Panc1 (cell line): ENCODE measurements around the gene COASY. TPM values are rescaled to one million over a fixed set of nuclear protein-coding genes. Genes with fewer than 3 reads are reported as not detected.

Source experiments
- ATAC-seq: fragments of 200-7000 bp; cut with Tn5 transposase; 2 replicates; pipeline ENCODE4 v1.9.1; 2020; ENCODE audit warnings: mild to moderate bottlenecking, moderate library complexity
- BruUV-seq: library from RNA; stranded (reverse); fragments of 400-500 nt; replicated peaks from 2 replicates; lab custom pipeline; 2021; lab: Mats Ljungman, UMichigan
- CTCF ChIA-PET: fragments of 300-600 bp; sonication (Branson Sonifier 250); formaldehyde crosslinking; loops from one replicate; lab custom pipeline; 2022; ENCODE audit warnings: antibody characterized with exemption; lab: Charles Lee
- POLR2A ChIA-PET: fragments of 300-600 bp; sonication (Branson Sonifier 250); formaldehyde crosslinking; loops from one replicate; lab custom pipeline; 2022; ENCODE audit warnings: antibody characterized with exemption; lab: Charles Lee
- DNase-seq: peaks from one replicate; pipeline ENCODE4 v3.0.0-alpha.2; 2010; ENCODE audit warnings: low read depth, low spot score
- H3K27ac ChIP-seq: 2 replicates; pipeline ENCODE4 v1.5.1; 2011; ENCODE audit warnings: mild to moderate bottlenecking, low read length, inconsistent platforms
- H3K27me3 ChIP-seq: fragments of 200-500 bp; sonication (Bioruptor generic); 2 replicates; pipeline ENCODE4 v1.6.0; 2014; ENCODE audit warnings: low read length, inconsistent platforms; ENCODE audit not compliant: control insufficient read depth, insufficient read depth
- H3K36me3 ChIP-seq: fragments of 200-500 bp; sonication (Bioruptor generic); 2 replicates; pipeline ENCODE4 v1.5.1; 2014; ENCODE audit warnings: inconsistent platforms, mild to moderate bottlenecking, low read length, moderate library complexity; ENCODE audit not compliant: control insufficient read depth, insufficient read depth
- H3K4me1 ChIP-seq: 2 replicates; pipeline ENCODE4 v1.5.1; 2011; ENCODE audit warnings: inconsistent platforms, mild to moderate bottlenecking, low read length, moderate library complexity; ENCODE audit not compliant: control insufficient read depth, insufficient read depth
- H3K4me3 ChIP-seq, 2 experiments: 2 replicates each; pipeline ENCODE4 v1.5.1; 2011 to 2012; ENCODE audit warnings: low read depth in 2 of 2, low read length in 2 of 2, mild to moderate bottlenecking in 2 of 2, inconsistent platforms in 1 of 2, moderate library complexity in 1 of 2
- H3K9me3 ChIP-seq: fragments of 200-500 bp; sonication (Bioruptor generic); 2 replicates; pipeline ENCODE4 v1.5.1; 2014; ENCODE audit warnings: low read depth, mild to moderate bottlenecking, inconsistent platforms, low read length, moderate library complexity; ENCODE audit not compliant: control insufficient read depth, insufficient read depth
- POLR2AphosphoS5 ChIP-seq: IDR thresholded peaks from 2 replicates; pipeline ENCODE4 v1.6.1; 2012; ENCODE audit warnings: mild to moderate bottlenecking, low read depth, low read length, moderate library complexity
- REST ChIP-seq, 2 experiments: IDR thresholded peaks; 2 replicates each; pipeline ENCODE4 v1.6.1; 2011 to 2012; ENCODE audit warnings: low read depth in 2 of 2, control low read depth in 1 of 2, low read length in 1 of 2, mild to moderate bottlenecking in 1 of 2, moderate library complexity in 1 of 2; ENCODE audit not compliant: insufficient read depth in 1 of 2
- SIN3A ChIP-seq: IDR thresholded peaks from 2 replicates; pipeline ENCODE4 v1.6.1; 2012; ENCODE audit warnings: low read depth, mild to moderate bottlenecking, low read length, moderate library complexity, borderline replicate concordance; ENCODE audit not compliant: insufficient read depth
- TCF7L2 ChIP-seq: IDR thresholded peaks from 2 replicates; pipeline ENCODE4 v1.6.1; 2011; ENCODE audit warnings: mild to moderate bottlenecking, low read depth, low read length, inconsistent platforms
- in situ Hi-C: cut with HindIII; loops from 2 replicates; pipeline ENCODE4 v1.10.0; 2016; ENCODE audit warnings: low sequenced_read_pairs, low pct_unique_long_range_greater_than_20kb
- intact Hi-C: fragments of 100-400 bp; cut with micrococcal nuclease; formaldehyde crosslinking; loops from one replicate; pipeline ENCODE4 v1.10.0; 2022; ENCODE audit not compliant: unreplicated experiment
- total RNA-seq: library from RNA; stranded (reverse); gene quantifications from one replicate; pipeline ENCODE4 v1.2.1, GENCODE V29; 2021; ENCODE audit not compliant: unreplicated experiment
- TF ChIP-seq, protein P1 (sequence below): fragments of 450-650 bp; IDR thresholded peaks from 2 replicates; pipeline ENCODE4 v1.5.1; 2017; ENCODE audit warnings: mild to moderate bottlenecking

Gene COASY
- total RNA-seq, 1 experiment from 2014 or later, result 76.7 TPM

DNA sequence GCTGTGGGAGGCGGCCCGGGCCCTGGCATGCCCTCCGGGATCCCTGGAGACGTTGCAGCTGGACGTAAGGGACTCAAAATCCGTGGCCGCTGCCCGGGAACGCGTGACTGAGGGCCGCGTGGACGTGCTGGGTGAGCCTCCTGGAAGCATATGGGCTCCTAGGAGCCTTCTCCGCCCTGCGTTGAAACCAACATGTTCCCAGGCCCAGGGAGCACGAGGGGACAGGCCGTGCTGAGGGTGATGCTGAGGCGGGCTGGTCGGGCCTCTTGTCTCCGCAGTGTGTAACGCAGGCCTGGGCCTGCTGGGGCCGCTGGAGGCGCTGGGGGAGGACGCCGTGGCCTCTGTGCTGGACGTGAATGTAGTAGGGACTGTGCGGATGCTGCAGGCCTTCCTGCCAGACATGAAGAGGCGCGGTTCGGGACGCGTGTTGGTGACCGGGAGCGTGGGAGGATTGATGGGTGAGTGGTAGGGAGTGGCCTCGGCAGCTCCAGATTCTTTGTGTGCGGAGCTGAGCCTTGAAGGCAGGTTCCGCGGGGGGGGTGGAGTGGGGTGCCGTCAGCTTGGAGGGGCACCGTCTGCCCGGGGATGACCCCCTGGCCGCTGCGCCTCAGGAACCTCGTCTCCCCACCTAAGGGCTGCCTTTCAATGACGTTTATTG lies 8.7 kb upstream of the COASY start:
- POLR2A ChIA-PET, result interaction anchor here (0.6 kb wide), 2 partner anchors 11 to 385 kb away, joined by 4 read pairs; no protein-coding TSS in a partner anchor
- H3K27me3 ChIP-seq, result no peaks in the 10 kb centered on the region
- no TSS peak for BruUV-seq
- CTCF ChIA-PET, result interaction anchor here (0.6 kb wide), 1 partner anchor 309 kb away, joined by 5 read pairs; no protein-coding TSS in a partner anchor
- peak; percentile 64 for ATAC-seq
- intact Hi-C loops (no loop called here), in situ Hi-C loops (no loop called here)
- H3K36me3 ChIP-seq, result no peaks in the 10 kb centered on the region
- no peaks in the 10 kb centered on the region for H3K9me3 ChIP-seq
- peaks cover 19% of the 10 kb centered on the region; the same call in 1 of the 2 replicates for H3K4me1 ChIP-seq
- peak overlapping the region; percentile 68 to 69 for H3K4me3 ChIP-seq
- no peak for DNase-seq
- peak overlapping the region; percentile 63 for H3K27ac ChIP-seq
- TF ChIP-seq POLR2AphosphoS5 (no peak), REST (IDR thresholded peaks at IDR 0.05; ENCODE audit: insufficient read depth in 1 of 2, low read depth in 2 of 2, low read length in 1 of 2) (no peak), TCF7L2 (no peak), SIN3A (no peak)
- TF ChIP-seq, protein P1, sequence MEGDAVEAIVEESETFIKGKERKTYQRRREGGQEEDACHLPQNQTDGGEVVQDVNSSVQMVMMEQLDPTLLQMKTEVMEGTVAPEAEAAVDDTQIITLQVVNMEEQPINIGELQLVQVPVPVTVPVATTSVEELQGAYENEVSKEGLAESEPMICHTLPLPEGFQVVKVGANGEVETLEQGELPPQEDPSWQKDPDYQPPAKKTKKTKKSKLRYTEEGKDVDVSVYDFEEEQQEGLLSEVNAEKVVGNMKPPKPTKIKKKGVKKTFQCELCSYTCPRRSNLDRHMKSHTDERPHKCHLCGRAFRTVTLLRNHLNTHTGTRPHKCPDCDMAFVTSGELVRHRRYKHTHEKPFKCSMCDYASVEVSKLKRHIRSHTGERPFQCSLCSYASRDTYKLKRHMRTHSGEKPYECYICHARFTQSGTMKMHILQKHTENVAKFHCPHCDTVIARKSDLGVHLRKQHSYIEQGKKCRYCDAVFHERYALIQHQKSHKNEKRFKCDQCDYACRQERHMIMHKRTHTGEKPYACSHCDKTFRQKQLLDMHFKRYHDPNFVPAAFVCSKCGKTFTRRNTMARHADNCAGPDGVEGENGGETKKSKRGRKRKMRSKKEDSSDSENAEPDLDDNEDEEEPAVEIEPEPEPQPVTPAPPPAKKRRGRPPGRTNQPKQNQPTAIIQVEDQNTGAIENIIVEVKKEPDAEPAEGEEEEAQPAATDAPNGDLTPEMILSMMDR, result peak; percentile 38

DNA sequence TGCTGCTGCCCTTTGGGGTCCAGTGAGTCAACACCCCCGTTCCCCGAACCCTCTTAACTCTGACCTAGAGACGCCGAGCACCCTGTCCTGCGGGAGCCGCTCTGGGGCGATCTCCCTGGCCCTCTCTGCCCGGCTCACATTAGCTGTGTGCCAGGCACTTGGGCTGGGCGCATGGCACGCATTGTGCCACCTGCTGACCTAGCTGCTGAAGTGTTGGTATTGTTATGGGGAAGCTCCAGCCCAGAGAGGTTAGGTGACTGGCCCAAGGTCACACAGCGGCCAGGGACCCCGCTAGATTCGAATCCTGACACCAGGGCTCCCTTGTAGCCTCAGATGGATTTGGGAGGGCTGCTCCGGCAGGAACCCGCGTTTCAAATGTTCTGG lies 8.1 kb upstream of the COASY start:
- ChIA-PET POLR2A (interaction anchor here (0.6 kb wide), 2 partner anchors 11 to 384 kb away, joined by 4 read pairs; no protein-coding TSS in a partner anchor), CTCF (interaction anchor here (0.6 kb wide), 2 partner anchors 309 to 526 kb away, joined by 5 to 6 read pairs; no protein-coding TSS in a partner anchor)
- Histone ChIP-seq H3K36me3 (no peaks in the 10 kb centered on the region), H3K4me1 (peaks cover 17% of the 10 kb centered on the region; the same call in 1 of the 2 replicates), H3K27me3 (no peaks in the 10 kb centered on the region), H3K4me3 (peak overlapping the region; percentile 68 to 69), H3K9me3 (no peaks in the 10 kb centered on the region), H3K27ac (peak overlapping the region; percentile 63)
- peak; percentile 57 for ATAC-seq
- no peak for DNase-seq
- no TSS peak for BruUV-seq
- TF ChIP-seq, protein P1, result no peak
- TF ChIP-seq SIN3A, result no peak
- no peak for TF ChIP-seq TCF7L2
- no peak for TF ChIP-seq POLR2AphosphoS5
- TF ChIP-seq REST (IDR thresholded peaks at IDR 0.05; ENCODE audit: insufficient read depth in 1 of 2, low read depth in 2 of 2, low read length in 1 of 2), result no peak
- intact Hi-C loops, result no loop called here
- in situ Hi-C loops, result no loop called here
